NCI-H146 treated with DMSO at 0.1 percent for 48 hours (cell line): ENCODE measurements around the gene DPY19L2.
"Not testable (repeated sequence)": the region's sequence is repeated elsewhere in the genome, so short reads cannot be mapped to it uniquely, and the experiment has no call there.

Source experiments
- DNase-seq: peaks from one replicate; lab custom pipeline; 2025; ENCODE audit not compliant: unreplicated experiment; lab: John Stamatoyannopoulos, UW

DPY19L2 gene

GRCh38 chr12:63668800-63669365 lies 590 bp upstream of the DPY19L2 start:
- peak; percentile 38 for DNase-seq

GRCh38 chr12:63663005-63663404 lies 5.3 kb downstream of the DPY19L2 start:
- DNase-seq, result not testable (repeated sequence)

GRCh38 chr12:63658501-63658900 lies 9.8 kb downstream of the DPY19L2 start:
- not testable (repeated sequence) for DNase-seq

- DNase-seq, result not testable (repeated sequence)
Observed at GRCh38 chr12:63656407-63656806, 11.9 kb downstream of the DPY19L2 start.

- DNase-seq, result not testable (repeated sequence)
Observed at GRCh38 chr12:63655543-63656257, 12.6 kb downstream of the DPY19L2 start.

- DNase-seq, result not testable (repeated sequence)
Observed at GRCh38 chr12:63654481-63654880, 13.8 kb downstream of the DPY19L2 start.

- DNase-seq, result not testable (repeated sequence)
Observed at GRCh38 chr12:63649517-63649916, 18.8 kb downstream of the DPY19L2 start.

GRCh38 chr12:63643381-63644140 lies 24.7 kb downstream of the DPY19L2 start:
- DNase-seq, result not testable (repeated sequence)

- not testable (repeated sequence) for DNase-seq
Observed at GRCh38 chr12:63624258-63624657, 44.0 kb downstream of the DPY19L2 start.

GRCh38 chr12:63615544-63615943 lies 52.7 kb downstream of the DPY19L2 start:
- DNase-seq, result not testable (repeated sequence)

- not testable (repeated sequence) for DNase-seq
Observed at GRCh38 chr12:63611285-63611684, 57.0 kb downstream of the DPY19L2 start.

GRCh38 chr12:63609281-63609680 lies 59.0 kb downstream of the DPY19L2 start:
- not testable (repeated sequence) for DNase-seq

GRCh38 chr12:63604985-63605384 lies 63.3 kb downstream of the DPY19L2 start:
- DNase-seq, result not testable (repeated sequence)

GRCh38 chr12:63594828-63595227 lies 73.5 kb downstream of the DPY19L2 start:
- DNase-seq, result not testable (repeated sequence)

GRCh38 chr12:63584426-63584825 lies 83.9 kb downstream of the DPY19L2 start:
- not testable (repeated sequence) for DNase-seq

- DNase-seq, result not testable (repeated sequence)
Observed at GRCh38 chr12:63583289-63583688, 85.0 kb downstream of the DPY19L2 start.

- not testable (repeated sequence) for DNase-seq
Observed at GRCh38 chr12:63577631-63578030, 90.7 kb downstream of the DPY19L2 start.

GRCh38 chr12:63572038-63572437 lies 96.3 kb downstream of the DPY19L2 start:
- DNase-seq, result not testable (repeated sequence)

- not testable (repeated sequence) for DNase-seq
Observed at GRCh38 chr12:63558445-63558844, 109.8 kb downstream of the DPY19L2 start.

GRCh38 chr12:63551397-63551796 lies 116.9 kb downstream of the DPY19L2 start:
- DNase-seq, result not testable (repeated sequence)

- not testable (repeated sequence) for DNase-seq
Observed at GRCh38 chr12:63549034-63549433, 119.3 kb downstream of the DPY19L2 start.
